IPS-NIHi7 (cell line): ENCODE results near the gene MDGA2.

ENCODE experiments used
- DNase-seq: peaks from one replicate; pipeline ENCODE4 v3.0.0; 2012; ENCODE audit warnings: mixed read lengths; ENCODE audit errors: extremely low spot score

MDGA2 gene

DNA sequence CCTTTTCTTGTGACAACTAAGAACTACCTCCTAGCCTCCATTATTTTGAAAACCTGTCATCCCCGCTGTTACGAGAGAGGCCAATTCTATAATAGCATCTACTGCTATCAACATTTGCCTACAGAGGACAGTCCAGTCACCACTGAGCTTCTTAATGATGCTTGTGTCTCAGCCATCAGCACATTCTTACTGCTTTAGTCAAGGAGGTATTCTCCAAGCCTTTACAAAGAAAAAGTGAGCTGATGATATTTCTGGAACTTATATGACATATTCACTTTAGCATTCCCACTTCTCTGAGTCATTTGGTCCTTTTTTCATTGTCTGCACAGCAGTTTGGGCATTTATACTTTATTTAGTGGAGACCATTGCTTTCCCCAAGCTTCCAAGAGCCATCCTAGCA lies 526.1 kb downstream of the MDGA2 start:
- DNase-seq: no peak

DNA sequence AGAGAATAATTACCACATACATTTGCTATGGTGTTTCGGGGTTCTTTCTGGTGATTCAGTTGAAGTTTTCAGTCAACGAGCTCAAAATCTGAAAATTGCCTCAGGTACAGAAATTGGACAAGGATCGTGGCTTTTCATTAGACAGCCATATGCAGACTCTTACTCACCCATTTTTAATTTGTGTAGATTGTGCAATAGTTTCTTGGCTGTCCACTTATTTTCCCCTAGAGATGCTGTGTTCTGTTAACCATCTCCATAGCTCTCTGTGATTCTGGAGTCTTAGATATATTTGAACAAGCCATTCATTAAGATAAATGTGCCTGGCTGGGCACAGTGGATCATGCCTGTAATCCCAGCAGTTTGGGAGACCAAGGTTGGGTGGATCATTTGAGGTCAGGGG lies 526.7 kb downstream of the MDGA2 start:
- DNase-seq: no peak

- no peak for DNase-seq
Measured at GRCh38 chr14:47120645-47121044, 554.8 kb downstream of the MDGA2 start.

DNA sequence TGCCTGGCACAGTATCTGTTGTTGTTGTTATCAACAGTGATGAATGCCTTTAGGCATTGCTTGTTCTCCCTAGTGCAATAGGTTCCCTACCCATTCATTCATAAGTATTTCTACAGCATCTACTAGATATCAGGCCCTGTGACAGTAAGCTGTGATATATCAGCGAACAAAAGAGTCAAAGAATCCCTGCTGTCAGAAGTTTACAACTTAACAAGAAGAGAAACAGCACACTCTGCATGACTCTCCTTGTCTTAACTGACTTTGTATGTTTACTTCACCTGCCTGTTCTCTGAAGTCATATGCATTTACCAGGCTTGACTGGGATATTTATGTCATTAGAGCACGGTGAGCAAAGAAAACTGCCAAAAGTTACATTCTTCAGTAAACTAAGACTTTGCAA lies 571.6 kb downstream of the MDGA2 start:
- no peak for DNase-seq

- no peak for DNase-seq
Measured at GRCh38 chr14:47102472-47102871, 572.9 kb downstream of the MDGA2 start.

DNA sequence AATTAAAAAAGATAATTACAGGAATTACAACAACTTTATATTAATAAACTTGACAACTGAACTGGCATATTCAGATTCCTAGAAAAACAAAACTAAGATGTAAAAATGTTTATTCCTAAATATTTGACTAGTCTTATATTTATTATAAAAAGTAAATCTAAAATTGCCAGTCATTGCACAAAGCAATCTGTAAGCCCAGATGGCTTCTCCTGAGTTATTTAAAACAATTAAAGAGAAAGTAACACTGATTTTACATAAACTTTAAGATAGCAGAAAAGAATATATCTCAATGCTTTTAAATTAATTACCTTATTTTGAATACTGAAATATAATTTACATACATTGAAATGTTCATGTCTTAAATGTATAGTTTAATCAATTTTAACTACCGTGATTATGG lies 589.7 kb downstream of the MDGA2 start:
- DNase-seq: no peak

DNA sequence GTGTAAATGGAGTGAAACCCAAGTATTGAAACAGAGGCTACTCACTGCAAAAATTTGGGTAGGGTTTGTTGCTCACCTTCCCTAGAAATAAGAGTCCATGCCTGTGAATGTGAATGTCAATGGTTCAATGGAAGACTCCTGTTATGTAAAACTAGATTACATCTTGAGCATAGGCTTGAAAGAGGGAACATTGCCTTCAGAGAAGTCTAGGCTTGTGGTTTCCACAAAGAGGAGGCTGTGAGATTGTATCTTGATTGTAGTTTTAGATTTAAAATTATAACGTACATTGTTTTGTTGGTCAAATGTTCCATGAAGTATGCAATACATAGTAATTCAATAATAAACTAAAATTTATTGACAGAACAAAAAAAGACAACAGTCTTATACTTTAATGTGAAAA lies 610.1 kb downstream of the MDGA2 start:
- no peak for DNase-seq

DNA sequence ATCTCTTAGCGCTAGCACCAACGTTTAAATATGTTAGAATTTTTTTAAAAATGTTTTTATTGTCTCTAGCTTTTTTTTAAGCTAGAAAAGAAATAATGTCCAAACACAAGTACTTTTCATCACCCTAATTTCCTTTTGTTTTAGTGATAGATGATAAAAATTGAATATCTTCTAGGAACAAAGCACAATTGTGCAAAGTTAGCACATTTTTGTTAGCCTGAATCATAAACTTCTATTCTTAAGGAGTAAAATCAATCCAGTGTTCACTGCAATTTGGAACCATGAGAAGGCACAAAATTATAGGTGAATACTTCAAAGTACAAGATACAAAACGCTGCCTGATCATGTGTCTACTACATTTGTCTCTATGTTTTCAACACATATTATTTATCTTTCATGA lies 615.4 kb downstream of the MDGA2 start:
- DNase-seq: no peak

DNA sequence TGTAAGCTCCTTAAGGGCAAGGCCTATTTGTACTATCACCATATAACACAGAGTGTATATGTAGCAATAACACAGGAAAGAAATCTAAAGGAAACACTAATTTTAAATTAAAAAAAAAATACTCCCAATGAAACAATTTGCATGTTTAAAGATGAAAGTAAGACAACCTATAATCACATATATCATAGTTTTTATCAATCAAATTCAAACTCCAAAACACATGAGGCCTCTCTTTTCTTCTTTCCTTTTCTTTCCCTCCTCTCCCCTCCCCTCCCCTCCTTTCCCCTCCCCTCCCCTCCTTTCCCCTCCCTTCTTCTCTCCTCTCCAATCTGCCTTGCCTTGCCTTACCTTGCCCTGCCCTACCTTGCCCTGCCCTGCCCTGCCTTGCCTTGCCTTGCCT lies 618.0 kb downstream of the MDGA2 start:
- no peak for DNase-seq

- DNase-seq: no peak
Measured at GRCh38 chr14:47044841-47045240, 630.6 kb downstream of the MDGA2 start.

DNA sequence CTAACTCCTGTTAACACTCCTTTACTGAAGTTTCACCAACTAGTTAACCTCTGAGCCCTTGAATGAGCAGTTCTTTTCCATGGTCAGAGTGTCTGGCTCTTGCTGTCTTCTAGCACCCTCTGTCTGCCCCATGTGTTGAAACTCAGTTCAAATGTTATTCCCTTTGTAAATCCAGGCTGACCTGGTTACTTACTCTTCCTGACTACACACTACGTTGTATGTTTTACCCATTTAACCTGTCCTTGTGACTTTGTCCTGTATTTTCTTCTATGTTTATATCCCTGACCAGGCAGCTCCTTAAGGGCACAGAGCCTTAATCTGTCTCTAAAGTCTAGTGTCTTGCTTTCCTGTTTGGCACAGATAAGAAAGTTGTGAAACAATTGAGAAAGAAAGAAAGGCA lies 634.9 kb downstream of the MDGA2 start:
- no peak for DNase-seq

GRCh38 chr14:47039336-47039735 lies 636.1 kb downstream of the MDGA2 start:
- DNase-seq: no peak

- no peak for DNase-seq
Measured at GRCh38 chr14:47022721-47023120, 652.7 kb downstream of the MDGA2 start.

DNA sequence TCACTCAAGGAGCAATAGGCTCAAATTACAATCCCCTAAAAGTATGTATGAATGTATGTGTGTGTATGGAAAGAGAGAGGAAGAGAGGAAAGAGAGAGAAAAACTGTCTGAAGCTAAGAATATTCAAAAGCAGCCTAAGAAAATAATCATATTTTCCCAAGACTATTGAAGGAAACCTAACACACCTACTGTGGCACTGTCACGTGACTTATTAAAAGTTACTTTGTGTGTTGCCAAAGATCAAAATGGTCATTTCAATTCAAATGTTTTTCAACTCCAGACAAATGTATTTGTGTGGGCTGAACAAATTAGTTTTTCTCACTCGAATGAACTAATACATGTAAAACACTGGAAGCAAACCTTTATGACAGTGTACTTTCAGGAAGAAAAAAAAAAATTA lies 654.9 kb downstream of the MDGA2 start:
- DNase-seq: no peak

DNA sequence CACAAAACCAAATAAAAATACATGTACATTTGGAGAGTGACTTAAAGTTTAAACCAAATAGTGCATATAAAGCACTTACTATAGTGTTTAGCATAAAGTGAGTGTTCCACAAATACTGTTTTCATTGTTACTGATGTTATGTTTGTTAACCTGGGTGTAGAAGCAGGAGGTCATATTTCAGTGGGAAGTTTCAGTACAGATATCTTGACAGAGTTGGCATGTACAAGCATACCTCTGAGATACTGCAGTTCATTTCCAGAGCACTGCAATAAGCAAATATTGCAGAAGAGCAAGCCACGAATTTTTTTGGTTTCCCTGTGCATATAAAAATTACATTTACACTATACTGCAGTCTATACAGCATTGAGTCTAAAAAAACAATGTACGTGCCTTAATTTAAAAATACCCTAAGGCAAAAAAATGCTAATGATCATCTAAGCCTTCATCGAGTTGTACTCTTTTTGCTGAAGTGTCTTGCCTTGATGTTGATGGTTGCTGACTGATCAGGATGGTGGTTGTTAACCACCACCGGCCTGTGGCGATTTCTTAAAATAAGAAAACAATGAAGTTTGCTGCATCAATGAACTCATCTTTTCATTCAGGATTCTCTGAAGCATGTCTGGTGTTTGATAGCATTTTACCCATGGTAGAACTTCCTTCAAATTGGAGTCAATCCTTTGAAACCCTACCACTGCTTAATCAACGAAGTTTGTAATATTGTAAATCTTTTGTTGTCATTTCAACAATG lies 662.7 kb downstream of the MDGA2 start:
- no peak for DNase-seq

DNA sequence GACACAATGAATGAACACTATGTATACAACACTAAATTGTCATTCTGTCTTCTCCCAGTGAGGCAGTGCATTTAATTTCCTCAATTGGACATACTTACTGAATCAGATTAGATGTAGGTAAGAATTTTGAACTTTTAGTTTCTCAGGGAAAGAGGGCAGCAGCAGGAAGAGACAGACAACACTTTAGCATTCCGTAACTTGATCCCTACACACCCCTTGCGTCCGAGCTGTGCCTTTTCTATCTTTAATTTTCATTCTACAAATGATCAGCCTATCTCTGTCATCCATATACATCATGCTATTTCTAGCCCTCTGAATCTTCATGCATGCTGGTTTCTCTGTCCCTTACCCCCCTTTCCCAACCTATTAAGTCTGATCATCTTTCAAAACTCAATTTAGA lies 665.8 kb downstream of the MDGA2 start:
- no peak for DNase-seq

DNA sequence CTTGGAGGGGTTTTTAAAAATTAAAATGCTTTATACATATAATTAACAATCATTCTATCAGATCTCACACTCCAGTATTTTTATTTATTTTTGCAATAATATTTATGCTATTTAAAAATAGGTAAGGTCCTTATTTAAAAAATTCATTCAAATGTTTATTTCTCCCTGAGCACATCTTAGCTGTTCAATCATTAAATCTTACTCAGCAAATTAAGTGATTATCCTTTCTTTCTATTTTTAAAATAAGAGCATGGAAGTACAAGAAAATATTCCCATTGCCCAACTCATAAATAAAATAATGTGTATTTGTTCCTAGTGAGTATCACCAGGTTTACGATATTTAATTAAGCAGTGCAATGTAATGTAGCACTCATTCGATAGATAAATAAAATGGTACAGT lies 666.7 kb downstream of the MDGA2 start:
- DNase-seq: no peak

DNA sequence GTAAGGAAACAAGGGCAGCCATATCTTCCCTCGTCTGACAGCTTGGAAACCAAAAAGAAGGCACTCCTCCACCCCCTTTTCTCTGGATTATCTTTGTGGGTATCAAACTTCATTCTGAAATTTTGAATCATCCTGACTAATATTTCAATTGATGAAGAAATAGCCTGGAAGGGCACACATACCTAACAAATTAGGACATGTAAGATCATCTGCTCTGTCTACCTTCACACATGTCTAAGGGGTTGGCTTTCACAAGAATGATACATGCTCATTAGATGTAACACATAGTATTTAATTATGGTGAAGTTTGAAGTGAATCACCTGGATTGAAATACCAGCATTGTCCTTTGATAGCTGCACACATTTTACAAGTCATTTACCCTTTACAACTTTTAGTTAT lies 675.7 kb downstream of the MDGA2 start:
- no peak for DNase-seq

DNA sequence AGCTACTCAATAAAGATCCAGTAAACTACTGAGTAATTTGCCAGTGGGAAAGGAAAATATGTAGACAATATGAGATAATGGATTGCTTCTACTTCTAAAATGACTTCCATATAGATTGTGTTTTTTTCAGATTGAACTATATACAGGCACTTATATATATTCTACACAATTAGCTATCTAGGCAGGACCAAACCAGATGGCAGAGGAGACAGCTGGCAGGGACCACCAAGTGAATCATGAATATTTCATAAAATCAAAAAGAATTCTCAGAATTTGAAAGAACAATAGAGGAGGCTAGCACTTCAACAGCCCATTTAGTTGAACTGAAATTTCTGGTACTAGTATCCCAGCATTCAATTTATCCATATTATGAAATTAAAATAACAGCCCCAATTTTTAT lies 685.8 kb downstream of the MDGA2 start:
- DNase-seq: no peak

GRCh38 chr14:46988312-46988711 lies 687.1 kb downstream of the MDGA2 start:
- DNase-seq: no peak

GRCh38 chr14:46985529-46986380 lies 689.6 kb downstream of the MDGA2 start:
- DNase-seq: no peak

DNA sequence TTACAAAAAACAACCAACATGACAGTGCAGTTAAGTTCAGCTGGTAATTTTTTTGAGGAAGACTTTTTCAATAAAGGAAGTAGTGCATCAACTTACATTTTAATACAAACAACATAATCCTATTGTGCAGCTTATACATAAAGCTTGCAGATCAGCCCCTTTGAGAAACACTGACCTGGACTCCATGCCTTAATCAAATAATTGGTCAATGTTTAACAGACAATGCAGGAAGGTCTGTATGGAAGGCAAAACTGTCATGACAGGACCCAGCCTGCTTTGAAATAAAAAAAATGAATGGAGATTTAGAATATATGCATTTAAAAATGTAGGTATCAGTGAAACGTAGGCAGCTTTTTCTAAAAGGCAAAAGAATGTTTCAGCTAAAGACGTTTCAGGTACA lies 702.1 kb downstream of the MDGA2 start:
- no peak for DNase-seq

GRCh38 chr14:46964378-46964777 lies 711.0 kb downstream of the MDGA2 start:
- DNase-seq: no peak
